HG03135 (cell line): Measurements from ENCODE around the gene DMD.
"Not testable (repeated sequence)": the region's sequence is repeated elsewhere in the genome, so short reads cannot be mapped to it uniquely, and the experiment has no call there.

Experiments
- ATAC-seq: cut with Tn5 transposase; IDR thresholded peaks from one replicate; pipeline ENCODE4 v1.9.1; 2021; ENCODE audit warnings: mild to moderate bottlenecking, moderate library complexity; ENCODE audit not compliant: unreplicated experiment

Gene DMD

GRCh38 chrX:31653422-31653821 is 1557.9 kb downstream of the DMD start:
- no peak for ATAC-seq

GRCh38 chrX:31652650-31653049 is 1558.7 kb downstream of the DMD start:
- ATAC-seq = no peak

DNA sequence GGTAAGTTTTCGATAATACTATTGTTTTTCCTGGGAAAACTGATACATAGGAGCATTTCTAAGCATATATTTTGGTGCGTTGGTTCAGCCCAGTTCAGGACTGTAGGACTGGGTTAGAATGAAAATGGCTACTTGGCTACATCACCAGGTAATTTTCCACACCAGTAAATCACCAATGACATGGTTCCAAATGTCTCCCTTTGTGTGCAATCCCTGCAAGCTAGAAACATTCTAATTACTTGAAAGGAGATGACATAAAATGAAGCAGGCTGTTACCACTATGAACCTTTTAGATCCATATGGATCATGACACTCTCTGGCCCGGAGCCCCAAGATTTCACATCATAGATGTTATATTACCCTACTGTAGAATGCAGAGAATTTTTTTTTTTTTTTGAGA is 1562.1 kb downstream of the DMD start:
- no peak for ATAC-seq

DNA sequence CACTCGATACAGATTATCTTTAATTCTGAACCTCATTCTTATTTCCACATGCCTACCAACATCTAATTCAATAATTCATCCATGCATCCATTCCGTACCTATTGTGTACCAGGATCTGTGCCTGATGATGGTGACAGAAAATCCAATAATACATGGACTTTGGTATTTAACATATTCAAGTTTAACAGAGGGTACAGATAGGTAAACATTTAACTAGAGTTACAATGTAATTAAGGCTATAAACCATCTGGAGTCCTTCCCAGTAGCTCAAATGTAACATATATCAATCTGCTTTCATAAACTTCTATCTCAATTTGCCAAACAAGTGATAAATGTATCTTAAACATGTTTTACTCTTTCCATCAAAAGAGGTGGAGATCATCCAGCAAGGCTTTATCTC is 1578.0 kb downstream of the DMD start:
- ATAC-seq = no peak

DNA sequence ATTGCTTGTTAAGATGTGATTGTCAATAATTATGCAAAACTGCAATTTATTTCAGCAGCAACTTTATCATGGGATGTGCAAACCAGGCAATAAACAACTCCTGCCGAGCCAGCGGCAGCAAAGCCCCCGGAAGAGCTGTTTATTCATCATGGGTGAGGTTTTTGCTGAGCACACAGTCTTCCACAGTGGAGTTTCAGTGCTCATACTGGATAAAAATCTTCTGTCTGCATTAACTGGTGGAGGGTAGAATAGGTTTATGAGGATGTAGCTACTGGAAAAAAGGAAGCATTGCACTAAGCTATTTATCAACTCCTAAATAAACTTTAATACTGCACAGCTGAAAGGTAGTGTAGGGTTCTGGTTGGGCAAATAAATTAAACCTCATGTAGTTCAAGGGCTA is 1582.2 kb downstream of the DMD start:
- ATAC-seq = no peak

- ATAC-seq = no peak
Observed at GRCh38 chrX:31609130-31609529, 1602.2 kb downstream of the DMD start.

- no peak for ATAC-seq
Observed at GRCh38 chrX:31608638-31609037, 1602.7 kb downstream of the DMD start.

DNA sequence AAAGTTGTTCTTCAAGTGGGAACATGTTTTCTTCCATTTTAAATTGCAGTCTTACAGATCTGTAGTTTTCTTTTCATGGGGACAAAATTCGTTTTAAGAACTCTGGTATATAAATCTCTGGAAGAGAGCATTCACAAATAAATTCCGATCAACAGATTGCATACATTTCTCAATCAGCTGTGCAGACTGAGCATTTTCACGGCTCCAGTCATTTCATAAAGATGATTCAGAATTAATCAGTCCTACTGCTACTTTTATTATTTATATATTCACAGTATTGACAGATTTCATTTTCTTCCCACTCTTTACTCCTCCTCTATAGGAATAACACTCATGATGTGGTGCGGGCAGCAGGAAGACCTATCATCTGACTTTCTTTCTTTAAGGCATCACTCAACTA is 1604.6 kb downstream of the DMD start:
- ATAC-seq = no peak

DNA sequence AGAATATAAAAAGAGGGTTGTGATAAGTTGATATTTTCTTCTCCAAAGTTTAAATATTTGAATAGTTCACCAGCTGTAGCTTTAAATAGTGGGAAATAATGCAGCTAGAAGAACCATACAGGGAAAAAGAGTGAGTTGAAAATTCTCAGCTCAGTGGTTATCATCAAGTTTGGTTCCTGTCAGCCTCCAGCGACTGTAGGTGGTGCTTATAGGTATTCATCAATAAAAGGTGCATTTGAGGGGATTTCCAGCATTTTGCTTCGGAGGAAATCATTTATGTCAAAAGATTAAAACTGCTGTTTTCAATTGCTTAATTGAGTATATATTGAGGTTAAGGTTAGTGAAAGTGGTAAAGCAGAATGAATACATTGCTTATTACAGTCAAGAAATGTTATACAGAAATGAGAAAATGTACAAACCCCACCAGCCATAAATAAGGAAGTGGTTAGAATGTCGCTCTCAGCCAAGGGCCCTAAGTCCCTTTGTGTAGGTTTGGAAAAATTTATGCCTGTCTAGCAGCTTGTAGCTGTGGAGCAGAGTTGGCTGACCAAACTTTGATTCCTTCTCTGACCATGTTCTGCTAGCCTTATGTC is 1606.6 kb downstream of the DMD start:
- peak; percentile 90 for ATAC-seq

DNA sequence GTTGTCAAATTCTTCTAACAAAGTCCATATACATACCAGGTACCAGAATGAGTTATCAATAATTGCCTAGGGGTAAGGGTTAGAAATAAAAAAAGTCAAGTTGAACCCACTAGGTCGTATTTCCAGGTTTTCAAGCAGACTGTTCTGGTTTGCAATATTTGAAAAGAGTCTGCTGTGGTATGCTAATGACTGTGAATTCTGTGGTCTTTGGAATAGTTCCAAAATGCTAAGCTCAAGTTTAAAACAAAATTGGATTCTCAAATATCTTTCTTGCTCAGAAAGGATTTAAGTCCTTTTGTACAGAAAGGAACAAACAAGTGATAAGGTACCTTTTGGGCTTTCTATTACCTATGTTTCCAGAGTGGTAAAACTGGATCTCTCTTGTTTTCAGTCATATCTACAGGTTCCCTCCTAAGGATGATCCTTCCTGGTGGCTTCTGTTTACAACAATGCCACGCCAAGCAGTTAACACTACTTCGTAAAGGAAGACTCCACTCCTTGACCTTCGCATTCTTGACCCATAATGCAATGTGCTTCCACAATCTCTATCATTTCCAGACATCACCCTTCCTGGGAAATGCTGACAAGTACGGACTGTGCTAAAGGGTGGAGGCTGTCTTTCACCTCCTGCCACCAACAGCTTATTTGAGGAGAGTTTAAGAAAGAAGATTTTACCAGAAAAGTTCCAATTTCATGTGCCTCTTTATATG is 1607.8 kb downstream of the DMD start:
- no peak for ATAC-seq

- no peak for ATAC-seq
Observed at GRCh38 chrX:31600823-31601222, 1610.5 kb downstream of the DMD start.

- ATAC-seq = no peak
Observed at GRCh38 chrX:31593353-31593752, 1618.0 kb downstream of the DMD start.

DNA sequence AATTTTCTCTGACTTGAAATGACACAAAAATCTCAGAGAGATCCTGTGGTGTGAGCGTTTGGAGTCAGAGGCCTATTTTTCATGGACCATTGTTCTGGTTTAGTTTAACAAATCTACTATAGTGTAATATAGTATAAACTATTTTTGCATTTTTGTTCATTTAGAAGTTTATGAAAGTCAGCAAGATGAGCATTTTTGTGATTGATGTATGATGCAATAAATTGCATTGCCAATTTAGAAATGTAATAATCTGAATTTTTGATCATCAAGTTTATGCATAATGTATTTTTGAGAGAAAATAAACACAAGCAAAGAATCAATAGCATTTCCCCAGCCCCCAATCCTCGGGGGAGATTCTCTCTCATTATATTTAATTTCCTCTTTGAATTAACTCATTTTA is 1620.0 kb downstream of the DMD start:
- no peak for ATAC-seq

DNA sequence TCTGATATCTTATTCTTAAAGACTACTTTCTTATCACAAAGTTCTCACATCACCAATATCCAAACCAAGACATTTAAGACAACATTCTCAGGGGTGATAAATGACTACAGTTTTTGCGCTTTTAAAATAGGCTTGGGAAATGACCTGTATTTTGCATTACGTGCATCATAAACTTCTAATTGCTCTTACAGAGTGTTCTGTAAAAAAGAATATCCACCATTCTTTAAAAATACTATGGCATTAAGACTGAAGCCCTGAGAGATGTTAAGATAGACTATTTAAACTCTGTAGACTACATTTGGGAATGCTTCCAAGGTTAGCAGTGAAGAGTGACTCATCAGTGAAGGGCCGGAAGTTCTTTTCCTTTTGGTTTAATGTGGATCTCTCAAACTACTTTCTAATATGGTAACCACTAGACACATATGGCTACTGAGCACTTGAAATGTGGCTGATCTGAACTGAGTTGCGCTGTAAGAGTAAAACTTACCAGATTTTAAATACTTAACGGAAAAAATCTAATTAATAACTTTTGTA is 1620.7 kb downstream of the DMD start:
- ATAC-seq = no peak

DNA sequence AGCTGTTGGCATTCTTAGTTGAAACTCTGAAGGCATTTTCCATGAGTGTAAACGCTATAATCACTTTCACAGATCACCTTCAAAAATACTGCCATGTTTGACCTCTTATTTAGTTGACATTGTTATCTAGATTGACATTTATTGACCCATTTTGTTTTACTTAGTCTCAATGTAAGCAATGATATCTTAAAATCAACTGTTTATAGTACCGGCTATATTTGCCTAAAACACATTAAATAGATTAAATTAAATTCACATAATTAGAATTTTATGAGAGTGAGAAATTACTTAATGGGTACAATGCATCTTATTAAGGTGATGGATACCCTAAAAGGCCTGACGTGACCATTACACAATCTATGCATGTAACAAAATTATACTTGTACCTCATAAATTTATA is 1621.8 kb downstream of the DMD start:
- ATAC-seq = no peak

DNA sequence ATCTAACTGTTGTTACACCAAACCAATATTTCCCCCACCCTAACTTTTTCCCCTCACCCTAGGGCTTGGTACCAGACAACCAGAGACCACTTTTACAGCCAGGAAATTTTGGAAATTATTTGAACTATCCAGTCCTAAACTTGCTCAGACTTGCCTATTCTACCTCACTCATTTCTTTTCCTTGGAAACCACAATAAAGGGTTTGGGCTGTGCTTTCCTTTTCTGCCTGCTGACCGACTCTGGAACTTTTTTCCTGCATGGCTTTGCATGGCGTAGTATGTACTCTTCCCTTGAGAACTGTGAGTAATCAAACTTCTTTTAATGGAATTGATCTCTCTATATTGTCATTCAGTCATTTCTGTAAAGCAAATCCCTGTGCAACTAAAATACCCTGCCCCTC is 1623.0 kb downstream of the DMD start:
- no peak for ATAC-seq

DNA sequence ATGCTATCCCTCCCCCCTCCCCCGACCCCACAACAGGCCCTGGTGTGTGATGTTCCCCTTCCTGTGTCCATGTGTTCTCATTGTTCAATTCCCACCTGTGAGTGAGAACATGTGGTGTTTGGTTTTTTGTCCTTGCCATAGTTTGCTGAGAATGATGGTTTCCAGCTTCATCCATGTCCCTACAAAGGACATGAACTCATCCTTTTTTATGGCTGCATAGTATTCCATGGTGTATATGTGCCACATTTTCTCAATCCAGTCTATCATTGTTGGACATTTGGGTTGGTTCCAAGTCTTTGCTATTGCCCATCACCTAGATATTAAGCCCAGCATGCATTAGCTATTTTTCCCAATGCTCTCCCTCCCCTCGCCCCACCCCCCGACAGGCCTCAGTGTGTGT is 1627.5 kb downstream of the DMD start:
- ATAC-seq = not testable (repeated sequence)

DNA sequence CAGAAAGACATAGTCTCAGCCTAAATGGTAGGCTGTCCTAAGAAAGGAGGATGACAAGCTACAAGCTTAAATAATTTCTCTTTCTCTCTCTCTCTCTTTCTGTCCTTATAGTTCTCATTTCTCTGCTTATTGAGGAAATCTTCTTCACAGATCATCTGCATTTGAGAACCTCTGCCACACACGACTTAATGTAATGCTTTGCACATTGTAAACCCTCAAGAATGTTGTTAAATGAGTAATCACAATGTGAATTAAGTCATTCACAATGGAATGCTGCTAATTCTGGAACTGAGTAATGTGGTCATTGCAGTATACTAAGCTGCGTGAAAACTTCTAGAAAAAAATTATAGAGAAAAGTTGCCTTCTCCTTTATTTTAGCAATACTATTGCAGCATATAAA is 1630.6 kb downstream of the DMD start:
- ATAC-seq = no peak

- ATAC-seq = no peak
Observed at GRCh38 chrX:31580227-31580626, 1631.1 kb downstream of the DMD start.

DNA sequence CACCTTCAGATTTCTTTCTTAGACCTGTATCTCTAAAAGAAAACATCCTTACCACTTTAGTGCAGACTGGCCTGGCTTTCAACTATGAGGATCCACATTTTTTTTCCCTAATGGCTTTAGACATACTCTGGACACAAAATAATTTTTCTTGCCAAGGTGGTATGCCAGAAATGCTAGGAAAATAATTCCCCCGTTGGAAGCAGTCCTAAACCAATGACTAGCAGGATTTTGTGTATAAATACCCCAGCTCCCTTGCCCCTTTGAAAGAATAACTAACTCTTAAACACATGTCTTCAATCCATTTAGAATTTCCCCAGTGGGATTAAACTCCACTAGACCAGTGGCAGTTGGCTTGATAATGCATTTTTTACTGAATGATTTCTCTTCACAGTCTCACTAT is 1639.0 kb downstream of the DMD start:
- no peak for ATAC-seq

DNA sequence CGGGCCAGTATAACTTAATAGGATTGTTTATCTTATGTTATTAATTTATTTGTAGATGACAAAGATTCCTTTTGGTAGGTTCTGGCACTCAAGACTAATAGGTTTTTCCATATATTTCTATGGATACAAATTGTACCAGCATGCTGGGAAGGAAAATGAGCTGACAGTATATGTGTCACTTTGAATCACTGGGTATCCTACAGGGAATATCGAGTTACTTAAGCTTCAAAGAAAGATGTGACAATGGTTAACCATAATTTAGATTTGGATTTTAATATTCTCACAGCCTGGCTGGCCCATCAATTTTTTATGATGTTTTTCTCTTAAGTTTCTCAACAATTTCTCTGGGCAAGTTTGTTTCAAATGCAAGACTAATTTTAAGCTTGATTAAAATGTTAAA is 1640.7 kb downstream of the DMD start:
- no peak for ATAC-seq

GRCh38 chrX:31563792-31564191 is 1647.6 kb downstream of the DMD start:
- ATAC-seq = no peak

DNA sequence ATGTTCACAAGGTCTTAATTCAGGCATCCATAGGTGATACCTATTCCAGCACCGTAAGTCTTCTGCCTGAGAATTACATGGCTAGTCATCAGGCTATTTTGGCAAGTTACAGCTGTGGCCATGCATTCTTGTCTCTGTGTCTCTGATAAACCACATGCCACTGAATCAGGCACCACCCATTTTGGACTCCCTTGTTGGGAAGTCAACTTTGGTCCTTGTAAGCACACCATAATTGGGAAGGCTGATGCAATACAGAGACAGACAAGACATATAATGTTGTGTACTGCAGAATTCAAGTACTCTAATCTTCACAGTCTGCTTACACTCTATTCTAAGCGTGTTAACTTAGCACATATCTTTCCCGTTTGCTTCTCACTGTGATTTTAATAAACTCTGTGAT is 1655.8 kb downstream of the DMD start:
- ATAC-seq = no peak
